GM23338 (cell line): ENCODE data around the gene SYCN.

Source experiments
- CREB1 ChIP-seq: fragments of 250-450 bp; sonication (Bioruptor Pico); IDR thresholded peaks from 2 replicates; pipeline ENCODE4 v1.5.0; 2020; ENCODE audit warnings: low read depth, mild to moderate bottlenecking, moderate library complexity
- EZH2 ChIP-seq: fragments of 200-600 bp; sonication (generic); IDR thresholded peaks from one replicate; pipeline ENCODE4 v1.8.0; 2017; ENCODE audit warnings: antibody characterized with exemption, mild to moderate bottlenecking, low read depth; ENCODE audit not compliant: unreplicated experiment
- EZH2phosphoT487 ChIP-seq: fragments of 200-600 bp; sonication (generic); IDR thresholded peaks from one replicate; pipeline ENCODE4 v1.8.1; 2018; ENCODE audit warnings: antibody characterized with exemption; ENCODE audit not compliant: unreplicated experiment
- JUNB ChIP-seq: IDR thresholded peaks from one replicate; pipeline ENCODE4 v1.6.1; 2016; ENCODE audit warnings: antibody characterized with exemption; ENCODE audit not compliant: unreplicated experiment
- NANOG ChIP-seq: IDR thresholded peaks from 2 replicates; pipeline ENCODE4 v1.6.1; 2016; ENCODE audit warnings: antibody characterized with exemption, borderline replicate concordance
- POLR2AphosphoS5 ChIP-seq: IDR thresholded peaks from 2 replicates; pipeline ENCODE4 v1.6.1; 2016; ENCODE audit warnings: antibody characterized with exemption, low read depth
- TF ChIP-seq, protein P1 (sequence below), 2 experiments: fragments of 200-600 bp in 1 of 2; sonication (generic) in 1 of 2; conservative IDR thresholded peaks; 2 replicates each; pipeline versions ENCODE4 v1.5.1 to v1.6.1; 2016 to 2017; ENCODE audit warnings: antibody characterized with exemption in 2 of 2, low read depth in 2 of 2, mild to moderate bottlenecking in 2 of 2, moderate library complexity in 1 of 2
- TF ChIP-seq, protein P2 (sequence below): IDR thresholded peaks from one replicate; pipeline ENCODE4 v1.6.1; 2018; ENCODE audit warnings: antibody characterized with exemption; ENCODE audit not compliant: unreplicated experiment

DNA sequence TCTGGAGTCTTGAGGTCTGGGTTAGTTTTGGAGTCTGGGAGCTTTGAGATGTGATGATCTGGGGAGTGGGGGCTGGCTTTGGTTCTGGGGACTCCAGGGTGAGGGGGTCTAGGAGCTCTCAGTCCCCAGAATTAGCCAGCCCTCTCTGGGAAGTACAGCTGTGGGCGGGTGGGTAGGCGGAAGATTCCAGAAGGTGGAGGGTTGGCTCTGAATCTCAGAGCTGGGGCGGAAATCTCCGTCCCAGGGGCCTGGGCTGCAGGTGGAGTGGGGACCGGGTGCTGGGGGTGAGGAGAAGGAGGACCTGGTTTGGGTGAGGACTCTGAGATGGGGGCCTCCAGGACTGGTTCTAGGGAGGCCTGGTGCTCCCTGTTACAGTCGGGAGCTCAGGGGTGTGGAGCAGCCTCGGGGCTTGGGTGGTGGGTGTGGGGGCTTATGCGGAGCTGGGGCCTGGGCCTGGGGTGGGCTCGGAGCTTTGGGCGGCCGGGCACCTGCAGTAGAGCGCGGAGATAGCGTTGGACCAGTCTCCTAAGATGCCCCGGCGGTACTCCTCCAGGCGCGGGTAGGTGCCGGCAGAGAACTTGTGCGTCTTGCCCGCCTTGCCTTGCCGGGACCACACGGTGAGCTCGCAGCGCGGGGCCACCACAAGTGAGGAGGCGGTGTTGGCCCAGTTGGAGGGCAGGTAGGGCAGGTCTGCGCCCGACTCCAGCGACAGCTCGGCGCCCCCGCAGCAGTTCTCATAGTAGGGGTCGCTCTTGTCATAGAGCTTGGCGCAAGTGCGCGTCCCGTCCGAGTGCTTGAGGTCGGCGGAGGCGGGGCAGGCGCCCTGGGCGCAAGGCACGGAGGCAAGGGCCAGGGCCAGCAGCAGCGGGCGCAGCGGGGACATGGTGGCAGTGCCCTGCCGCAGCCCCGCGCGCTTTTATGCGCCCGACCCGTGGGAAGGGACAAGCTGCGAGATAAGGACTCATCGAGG, at the start of gene SYCN:
- TF ChIP-seq, protein P1, sequence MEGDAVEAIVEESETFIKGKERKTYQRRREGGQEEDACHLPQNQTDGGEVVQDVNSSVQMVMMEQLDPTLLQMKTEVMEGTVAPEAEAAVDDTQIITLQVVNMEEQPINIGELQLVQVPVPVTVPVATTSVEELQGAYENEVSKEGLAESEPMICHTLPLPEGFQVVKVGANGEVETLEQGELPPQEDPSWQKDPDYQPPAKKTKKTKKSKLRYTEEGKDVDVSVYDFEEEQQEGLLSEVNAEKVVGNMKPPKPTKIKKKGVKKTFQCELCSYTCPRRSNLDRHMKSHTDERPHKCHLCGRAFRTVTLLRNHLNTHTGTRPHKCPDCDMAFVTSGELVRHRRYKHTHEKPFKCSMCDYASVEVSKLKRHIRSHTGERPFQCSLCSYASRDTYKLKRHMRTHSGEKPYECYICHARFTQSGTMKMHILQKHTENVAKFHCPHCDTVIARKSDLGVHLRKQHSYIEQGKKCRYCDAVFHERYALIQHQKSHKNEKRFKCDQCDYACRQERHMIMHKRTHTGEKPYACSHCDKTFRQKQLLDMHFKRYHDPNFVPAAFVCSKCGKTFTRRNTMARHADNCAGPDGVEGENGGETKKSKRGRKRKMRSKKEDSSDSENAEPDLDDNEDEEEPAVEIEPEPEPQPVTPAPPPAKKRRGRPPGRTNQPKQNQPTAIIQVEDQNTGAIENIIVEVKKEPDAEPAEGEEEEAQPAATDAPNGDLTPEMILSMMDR (conservative IDR thresholded peaks at IDR 0.05; ENCODE audit: low read depth in 2 of 2), result peak in 1 of 2 experiments; percentile 45; a peak in 2 of 4 replicates
- no peak for TF ChIP-seq POLR2AphosphoS5
- TF ChIP-seq EZH2phosphoT487, result no peak
- TF ChIP-seq EZH2, result no peak
- TF ChIP-seq, protein P2, sequence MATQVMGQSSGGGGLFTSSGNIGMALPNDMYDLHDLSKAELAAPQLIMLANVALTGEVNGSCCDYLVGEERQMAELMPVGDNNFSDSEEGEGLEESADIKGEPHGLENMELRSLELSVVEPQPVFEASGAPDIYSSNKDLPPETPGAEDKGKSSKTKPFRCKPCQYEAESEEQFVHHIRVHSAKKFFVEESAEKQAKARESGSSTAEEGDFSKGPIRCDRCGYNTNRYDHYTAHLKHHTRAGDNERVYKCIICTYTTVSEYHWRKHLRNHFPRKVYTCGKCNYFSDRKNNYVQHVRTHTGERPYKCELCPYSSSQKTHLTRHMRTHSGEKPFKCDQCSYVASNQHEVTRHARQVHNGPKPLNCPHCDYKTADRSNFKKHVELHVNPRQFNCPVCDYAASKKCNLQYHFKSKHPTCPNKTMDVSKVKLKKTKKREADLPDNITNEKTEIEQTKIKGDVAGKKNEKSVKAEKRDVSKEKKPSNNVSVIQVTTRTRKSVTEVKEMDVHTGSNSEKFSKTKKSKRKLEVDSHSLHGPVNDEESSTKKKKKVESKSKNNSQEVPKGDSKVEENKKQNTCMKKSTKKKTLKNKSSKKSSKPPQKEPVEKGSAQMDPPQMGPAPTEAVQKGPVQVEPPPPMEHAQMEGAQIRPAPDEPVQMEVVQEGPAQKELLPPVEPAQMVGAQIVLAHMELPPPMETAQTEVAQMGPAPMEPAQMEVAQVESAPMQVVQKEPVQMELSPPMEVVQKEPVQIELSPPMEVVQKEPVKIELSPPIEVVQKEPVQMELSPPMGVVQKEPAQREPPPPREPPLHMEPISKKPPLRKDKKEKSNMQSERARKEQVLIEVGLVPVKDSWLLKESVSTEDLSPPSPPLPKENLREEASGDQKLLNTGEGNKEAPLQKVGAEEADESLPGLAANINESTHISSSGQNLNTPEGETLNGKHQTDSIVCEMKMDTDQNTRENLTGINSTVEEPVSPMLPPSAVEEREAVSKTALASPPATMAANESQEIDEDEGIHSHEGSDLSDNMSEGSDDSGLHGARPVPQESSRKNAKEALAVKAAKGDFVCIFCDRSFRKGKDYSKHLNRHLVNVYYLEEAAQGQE, result no peak
- no peak for TF ChIP-seq NANOG
- no peak for TF ChIP-seq JUNB
- no peak for TF ChIP-seq CREB1 (CRISPR knock-in tag)
